GM21528 (cell line): Measurements from ENCODE around the gene WT1.
"Not testable (repeated sequence)": the region's sequence is repeated elsewhere in the genome, so short reads cannot be mapped to it uniquely, and the experiment has no call there.

Experiments
- ATAC-seq: cut with Tn5 transposase; IDR thresholded peaks from one replicate; pipeline ENCODE4 v1.9.1; 2021; ENCODE audit warnings: mild to moderate bottlenecking, moderate library complexity; ENCODE audit not compliant: unreplicated experiment, low FRiP score

WT1 gene

GRCh38 chr11:32435511-32435941, at the start of gene WT1:
TSS of gene WT1 (minus strand) at chr11:32435539.
- ATAC-seq, result no peak

- ATAC-seq, result no peak
These were observed 44.0 kb upstream of the WT1 start for GRCh38 chr11:32479291-32479690.

DNA sequence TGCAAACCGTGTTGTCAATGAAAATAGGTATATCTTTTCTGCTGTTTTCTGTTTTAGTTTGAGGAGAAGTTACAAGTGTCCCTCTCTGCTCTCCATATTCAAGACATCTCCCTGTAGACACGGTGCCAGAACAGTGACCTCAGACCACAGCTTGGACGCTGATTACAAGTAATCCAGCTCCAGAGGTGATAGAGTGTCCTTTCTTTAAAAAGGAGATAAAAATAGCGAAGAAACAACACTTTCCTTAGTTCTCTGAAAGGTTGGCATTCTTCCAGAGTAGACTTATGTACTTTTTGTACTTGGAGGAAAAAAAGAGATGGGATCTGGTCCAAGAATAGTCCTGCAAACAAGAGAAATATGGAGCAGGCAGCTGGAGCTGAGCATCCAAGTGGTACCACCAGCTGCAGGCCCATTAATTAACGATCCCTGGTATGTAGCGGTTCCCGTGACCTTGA, 43.0 kb upstream of the WT1 start:
- no peak for ATAC-seq

- ATAC-seq, result no peak
These were observed 38.1 kb upstream of the WT1 start for GRCh38 chr11:32473282-32473909.

- no peak for ATAC-seq
These were observed 36.9 kb upstream of the WT1 start for GRCh38 chr11:32472226-32472625.

GRCh38 chr11:32471544-32471943, 36.2 kb upstream of the WT1 start:
- not testable (repeated sequence) for ATAC-seq

GRCh38 chr11:32469791-32470190, 34.5 kb upstream of the WT1 start:
- no peak for ATAC-seq

DNA sequence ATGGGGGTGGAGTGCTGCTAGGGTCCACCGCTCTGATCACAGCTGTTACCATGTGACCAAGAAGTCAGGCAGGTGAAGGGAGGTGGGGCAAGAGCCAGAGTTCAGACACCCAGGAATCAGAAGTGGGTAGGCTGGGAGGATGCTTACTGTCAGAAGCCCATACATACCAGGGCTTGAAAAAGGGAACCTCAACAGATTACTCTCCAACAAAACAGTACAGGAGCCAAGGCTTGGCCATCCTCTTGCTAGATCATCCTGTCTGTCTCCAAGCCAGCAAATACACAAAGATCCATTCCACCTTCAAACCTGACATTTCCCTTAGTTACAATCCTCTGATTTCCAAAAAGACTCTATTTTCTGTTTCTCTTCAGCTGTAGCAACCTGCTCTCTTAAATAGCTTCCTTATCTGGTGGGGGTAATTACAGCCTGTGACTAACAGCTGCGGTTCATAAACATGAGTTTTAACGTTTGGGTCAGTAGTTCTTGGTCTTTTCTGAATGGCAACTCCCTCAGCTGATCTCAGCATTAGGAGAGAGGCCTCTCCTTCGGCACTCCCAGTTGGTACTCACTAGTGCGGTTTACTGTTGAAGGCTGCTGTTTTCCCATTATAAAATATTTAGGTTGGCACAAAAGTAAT, 31.1 kb upstream of the WT1 start:
- no peak for ATAC-seq

DNA sequence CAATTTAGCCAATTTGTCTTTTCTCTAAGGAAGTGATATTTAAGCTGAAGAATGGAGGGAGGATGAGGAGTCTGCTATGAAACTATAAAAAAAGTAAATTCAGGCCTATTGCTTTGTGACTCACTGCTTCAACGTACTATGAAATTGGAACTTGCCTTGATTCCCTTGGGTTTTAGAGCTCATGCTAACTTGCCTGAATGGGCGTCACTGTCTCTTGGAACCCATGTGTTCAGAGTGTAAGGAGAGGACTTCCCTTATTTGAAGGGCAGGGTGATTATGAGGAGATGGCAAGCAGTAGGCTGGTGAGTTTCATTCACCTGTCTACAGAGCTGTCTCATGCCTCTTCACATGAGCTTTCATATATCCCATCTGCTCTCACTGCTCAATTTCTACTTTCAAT, 28.7 kb upstream of the WT1 start:
- no peak for ATAC-seq

DNA sequence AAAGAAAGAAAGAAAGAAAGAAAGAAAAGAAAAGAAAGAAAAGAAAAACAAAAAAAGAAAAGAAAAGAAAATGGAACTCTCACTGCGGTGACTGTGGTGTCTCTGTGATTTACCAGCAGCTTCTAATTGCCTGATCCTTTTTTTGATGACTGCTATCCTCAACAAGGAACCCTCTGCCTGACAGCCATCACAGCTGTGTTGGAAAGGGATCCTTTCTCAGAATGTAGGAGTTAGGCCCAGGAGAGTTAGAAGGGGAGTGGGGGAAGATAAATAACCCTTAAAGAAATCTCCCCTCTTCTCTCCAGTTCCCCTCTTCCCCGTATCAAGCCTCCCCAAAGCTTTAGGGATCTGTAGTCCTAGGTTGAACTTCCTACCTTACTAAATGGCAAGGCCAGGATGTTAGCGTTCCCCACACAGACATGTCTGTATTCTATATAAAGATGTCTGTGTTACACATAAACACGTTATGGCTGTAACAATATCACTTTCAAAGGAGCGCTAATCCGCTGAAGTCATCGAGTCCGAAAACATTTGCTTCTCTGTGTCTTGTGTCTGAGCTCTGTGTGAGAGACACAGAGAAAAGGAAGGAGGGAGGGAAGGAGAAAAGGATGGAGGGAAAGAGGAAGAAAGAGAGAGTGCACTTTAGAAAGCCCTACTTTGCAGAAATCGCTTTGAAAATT, 26.8 kb upstream of the WT1 start:
- no peak for ATAC-seq

DNA sequence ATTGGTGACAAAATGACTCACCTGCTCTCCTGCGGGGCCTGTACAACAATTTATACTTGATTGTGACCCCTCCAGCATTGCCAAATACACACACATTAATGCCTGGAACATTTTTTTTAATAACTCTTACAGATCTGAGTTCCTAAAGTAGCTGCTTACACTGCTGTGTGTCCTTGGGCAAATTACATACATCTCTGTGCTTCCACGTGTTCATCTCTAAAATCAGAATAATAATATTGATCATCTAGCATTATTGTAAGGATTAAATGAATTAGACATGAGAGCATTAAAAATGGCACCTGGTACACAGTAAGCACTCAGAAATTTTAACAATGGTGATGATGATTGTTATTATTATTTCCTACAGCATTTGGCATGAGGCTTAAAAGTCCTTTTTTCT, 21.5 kb upstream of the WT1 start:
- ATAC-seq, result no peak

- ATAC-seq, result no peak
These were observed 19.7 kb upstream of the WT1 start for GRCh38 chr11:32454993-32455392.

GRCh38 chr11:32451808-32452207, 16.5 kb upstream of the WT1 start:
- ATAC-seq, result no peak

DNA sequence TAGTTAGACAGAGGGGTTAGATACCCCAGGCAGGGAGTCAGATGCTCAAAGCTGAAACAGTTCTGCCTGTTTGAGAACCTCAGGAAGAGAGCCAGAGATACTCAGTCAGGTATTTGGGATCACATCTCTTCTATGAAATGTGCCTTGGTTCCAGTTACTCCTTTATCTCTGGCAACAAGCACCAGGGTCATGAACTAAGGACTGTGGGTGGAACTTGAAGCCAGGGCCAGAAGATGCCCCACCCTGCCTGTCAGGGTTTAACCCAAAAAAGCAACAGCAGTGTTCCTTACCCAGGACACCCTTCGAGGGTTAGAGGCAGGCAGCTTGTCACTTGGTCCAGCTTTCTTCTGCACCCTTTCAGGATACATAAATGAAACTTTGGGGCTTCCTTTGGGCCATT, 15.0 kb upstream of the WT1 start:
- no peak for ATAC-seq

- ATAC-seq, result no peak
These were observed 12.9 kb upstream of the WT1 start for GRCh38 chr11:32448232-32448631.

GRCh38 chr11:32447252-32447651, 11.9 kb upstream of the WT1 start:
- ATAC-seq, result no peak

GRCh38 chr11:32446227-32446626, 10.9 kb upstream of the WT1 start:
- ATAC-seq, result no peak

DNA sequence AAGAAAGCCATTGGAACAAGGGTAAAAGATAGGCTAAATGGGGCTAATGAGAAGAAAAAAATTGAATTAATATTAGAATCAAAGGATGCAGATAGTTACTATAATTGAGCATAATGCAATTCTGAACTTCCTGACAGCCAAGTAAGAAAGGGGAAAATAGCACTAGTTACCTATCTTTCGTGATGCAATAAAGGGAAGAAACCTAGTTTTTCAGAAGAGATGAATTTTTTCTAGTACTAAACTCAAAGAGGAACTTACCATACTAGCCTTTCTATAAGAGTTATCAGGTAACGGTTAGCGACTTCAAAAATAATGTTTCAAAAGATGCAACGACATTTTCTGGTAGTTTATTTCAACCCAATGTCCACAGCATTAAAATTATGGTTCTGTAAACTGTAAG, 8.8 kb upstream of the WT1 start:
- no peak for ATAC-seq

DNA sequence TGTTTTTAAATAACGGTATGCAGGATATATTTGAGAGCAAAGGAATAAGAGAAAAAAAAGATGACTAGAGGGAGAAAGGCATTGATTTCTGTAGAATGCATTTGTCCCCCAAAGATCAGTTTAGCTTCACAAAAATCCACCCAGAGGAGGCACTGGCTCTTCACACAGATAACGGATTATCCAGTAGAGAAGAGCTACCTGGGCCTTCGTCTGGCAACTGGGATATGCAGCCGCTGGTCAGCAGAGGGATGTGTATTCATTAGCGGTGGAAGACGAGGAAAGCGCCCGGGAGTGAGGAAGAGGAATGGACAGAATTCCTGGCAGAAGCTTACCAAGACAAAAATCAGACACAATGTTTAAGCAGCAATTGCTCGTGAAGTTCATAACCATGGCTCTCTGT, 5.6 kb upstream of the WT1 start:
- ATAC-seq, result no peak

GRCh38 chr11:32440312-32440908, 5.1 kb upstream of the WT1 start:
- ATAC-seq, result no peak

GRCh38 chr11:32439501-32440210, 4.3 kb upstream of the WT1 start:
- ATAC-seq, result no peak
